Vagina (tissue), 2 donors: ENCODE measurements around the gene CDKL1.

ENCODE experiments used
- CTCF ChIP-seq, 3 experiments: fragments of 450-650 bp in 2 of 3; fragments of 200-600 bp in 1 of 3; sonication (generic) in 1 of 3; IDR thresholded peaks; one replicate each; pipeline ENCODE4 v1.5.1; 2017 to 2019; ENCODE audit warnings: antibody characterized with exemption in 3 of 3, mild to moderate bottlenecking in 2 of 3, moderate library complexity in 2 of 3
- POLR2AphosphoS5 ChIP-seq, 2 donors: sonication (generic); formaldehyde crosslinking; IDR thresholded peaks; one replicate each; pipeline ENCODE4 v1.9.0; 2017; ENCODE audit warnings: antibody characterized with exemption in 2 of 2, mild to moderate bottlenecking in 2 of 2, low read depth in 1 of 2; ENCODE audit not compliant: insufficient read depth in 1 of 2

GRCh38 chr14:50398189-50398580, 1.5 kb upstream of the CDKL1 start:
- no peak for TF ChIP-seq CTCF (IDR thresholded peaks at IDR 0.05)
- TF ChIP-seq POLR2AphosphoS5 (IDR thresholded peaks at IDR 0.05; ENCODE audit: insufficient read depth in 1 of 2, low read depth in 1 of 2) = no peak
